Measurements from ENCODE around the gene TCP11L1.

DNA sequence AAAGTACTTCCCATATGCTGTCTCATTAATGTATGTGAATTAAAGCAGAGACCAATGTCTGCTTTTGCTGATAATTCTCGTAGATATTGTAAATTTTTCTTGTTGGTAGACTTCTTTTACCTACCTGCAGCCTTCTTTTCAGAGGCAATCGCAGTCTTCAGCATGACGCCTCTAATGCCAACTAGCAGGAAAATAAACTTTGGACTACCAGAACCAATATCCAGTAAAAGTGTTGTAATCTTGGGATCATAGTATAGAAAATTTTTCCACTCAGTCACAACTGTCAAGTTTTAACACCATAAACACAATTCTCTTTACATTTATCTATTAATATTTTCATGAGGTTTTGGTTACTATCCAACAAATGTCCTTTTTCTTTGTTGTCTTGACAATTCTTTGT is 21.4 kb upstream of the TCP11L1 start:
- TF ChIP-seq, protein P1, sequence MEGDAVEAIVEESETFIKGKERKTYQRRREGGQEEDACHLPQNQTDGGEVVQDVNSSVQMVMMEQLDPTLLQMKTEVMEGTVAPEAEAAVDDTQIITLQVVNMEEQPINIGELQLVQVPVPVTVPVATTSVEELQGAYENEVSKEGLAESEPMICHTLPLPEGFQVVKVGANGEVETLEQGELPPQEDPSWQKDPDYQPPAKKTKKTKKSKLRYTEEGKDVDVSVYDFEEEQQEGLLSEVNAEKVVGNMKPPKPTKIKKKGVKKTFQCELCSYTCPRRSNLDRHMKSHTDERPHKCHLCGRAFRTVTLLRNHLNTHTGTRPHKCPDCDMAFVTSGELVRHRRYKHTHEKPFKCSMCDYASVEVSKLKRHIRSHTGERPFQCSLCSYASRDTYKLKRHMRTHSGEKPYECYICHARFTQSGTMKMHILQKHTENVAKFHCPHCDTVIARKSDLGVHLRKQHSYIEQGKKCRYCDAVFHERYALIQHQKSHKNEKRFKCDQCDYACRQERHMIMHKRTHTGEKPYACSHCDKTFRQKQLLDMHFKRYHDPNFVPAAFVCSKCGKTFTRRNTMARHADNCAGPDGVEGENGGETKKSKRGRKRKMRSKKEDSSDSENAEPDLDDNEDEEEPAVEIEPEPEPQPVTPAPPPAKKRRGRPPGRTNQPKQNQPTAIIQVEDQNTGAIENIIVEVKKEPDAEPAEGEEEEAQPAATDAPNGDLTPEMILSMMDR (IDR thresholded peaks at IDR 0.05 in 2 of 3, conservative IDR thresholded peaks at IDR 0.05 in 1 of 3; ENCODE audit: insufficient read depth in 2 of 3, low read depth in 1 of 3, low read length in 3 of 3): no peak
- no peak for TF ChIP-seq ZSCAN29 (IDR thresholded peaks at IDR 0.05)
- TF ChIP-seq, protein P2, sequence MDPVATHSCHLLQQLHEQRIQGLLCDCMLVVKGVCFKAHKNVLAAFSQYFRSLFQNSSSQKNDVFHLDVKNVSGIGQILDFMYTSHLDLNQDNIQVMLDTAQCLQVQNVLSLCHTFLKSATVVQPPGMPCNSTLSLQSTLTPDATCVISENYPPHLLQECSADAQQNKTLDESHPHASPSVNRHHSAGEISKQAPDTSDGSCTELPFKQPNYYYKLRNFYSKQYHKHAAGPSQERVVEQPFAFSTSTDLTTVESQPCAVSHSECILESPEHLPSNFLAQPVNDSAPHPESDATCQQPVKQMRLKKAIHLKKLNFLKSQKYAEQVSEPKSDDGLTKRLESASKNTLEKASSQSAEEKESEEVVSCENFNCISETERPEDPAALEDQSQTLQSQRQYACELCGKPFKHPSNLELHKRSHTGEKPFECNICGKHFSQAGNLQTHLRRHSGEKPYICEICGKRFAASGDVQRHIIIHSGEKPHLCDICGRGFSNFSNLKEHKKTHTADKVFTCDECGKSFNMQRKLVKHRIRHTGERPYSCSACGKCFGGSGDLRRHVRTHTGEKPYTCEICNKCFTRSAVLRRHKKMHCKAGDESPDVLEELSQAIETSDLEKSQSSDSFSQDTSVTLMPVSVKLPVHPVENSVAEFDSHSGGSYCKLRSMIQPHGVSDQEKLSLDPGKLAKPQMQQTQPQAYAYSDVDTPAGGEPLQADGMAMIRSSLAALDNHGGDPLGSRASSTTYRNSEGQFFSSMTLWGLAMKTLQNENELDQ (CRISPR knock-in tag; IDR thresholded peaks at IDR 0.05; ENCODE audit: borderline replicate concordance): no peak
